ENCODE measurements around the gene KCNJ16.
"Not testable (repeated sequence)": the region's sequence is repeated elsewhere in the genome, so short reads cannot be mapped to it uniquely, and the experiment has no call there.

Gene KCNJ16

GRCh38 chr17:70074956-70075355 is at the start of gene KCNJ16:
Gene KCNJ16, plus strand, starts transcription at chr17:70075225. Its CDS starts 56,863 bp downstream, at chr17:70132088.
- DNase-seq (ENCODE audit: low read depth in 2 of 2): no peak

DNA sequence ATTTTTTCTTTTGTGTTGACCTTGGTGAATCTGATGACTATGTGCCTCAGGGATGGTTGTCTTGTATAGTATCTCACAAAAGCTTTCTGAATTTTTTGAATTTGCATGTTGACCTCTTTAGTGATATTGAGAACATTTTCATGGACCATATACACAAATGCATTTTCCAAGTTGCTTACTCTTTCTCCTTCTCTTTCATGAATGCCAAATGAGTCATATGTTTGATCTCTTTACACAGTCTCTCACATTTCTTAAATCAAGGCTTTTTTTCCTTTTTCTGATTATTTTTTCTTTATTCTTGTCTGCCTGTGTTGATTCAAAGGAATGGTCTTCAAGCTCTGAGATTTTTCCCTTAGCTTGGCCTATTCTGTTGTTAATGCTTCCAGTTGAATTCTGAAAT is 46.6 kb upstream of the KCNJ16 start:
- no peak for DNase-seq (ENCODE audit: low read depth in 2 of 2)

GRCh38 chr17:70028978-70029767 is 45.9 kb upstream of the KCNJ16 start:
- DNase-seq (ENCODE audit: low read depth in 2 of 2): no peak

DNA sequence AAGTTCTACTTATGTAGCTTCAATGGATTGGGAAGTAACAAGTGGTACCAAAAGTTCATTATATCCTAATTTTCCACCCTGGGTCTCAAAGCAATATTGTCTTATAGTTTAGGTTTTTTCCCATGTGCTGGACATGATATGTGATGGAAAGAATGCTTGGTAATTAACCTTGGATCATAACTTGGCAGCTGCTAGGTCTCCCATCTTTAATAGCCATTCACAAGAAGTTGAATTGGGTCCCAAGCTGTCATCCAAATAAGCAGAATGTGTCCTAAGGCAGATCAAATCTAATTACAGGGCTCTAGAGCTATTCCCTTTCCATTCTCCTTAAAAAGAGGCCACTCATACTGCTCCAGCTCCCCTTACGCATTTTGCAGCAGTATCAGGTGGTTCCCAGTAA is 44.7 kb upstream of the KCNJ16 start:
- no peak for DNase-seq (ENCODE audit: low read depth in 2 of 2)

DNA sequence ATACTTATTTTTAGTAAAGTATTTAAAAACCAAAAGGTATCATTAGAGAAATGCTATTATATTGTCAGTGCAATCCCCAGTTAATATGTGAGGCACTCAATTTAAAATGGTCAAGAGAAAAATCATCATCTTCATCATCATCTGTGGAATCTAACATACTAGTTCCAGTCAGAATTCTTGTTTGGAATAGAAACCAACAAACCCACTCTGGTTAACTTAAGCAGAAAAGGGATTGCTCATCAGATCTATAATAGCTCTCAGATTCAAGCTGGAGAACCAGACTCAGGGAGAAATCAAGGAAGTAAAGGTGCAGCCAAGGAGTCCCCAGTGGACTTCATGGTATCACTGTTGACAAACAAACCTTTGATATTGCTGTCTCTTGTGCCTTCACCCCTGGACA is 43.7 kb upstream of the KCNJ16 start:
- DNase-seq (ENCODE audit: low read depth in 2 of 2): no peak

- no peak for DNase-seq (ENCODE audit: low read depth in 2 of 2)
Measured at GRCh38 chr17:70033165-70033564, 41.9 kb upstream of the KCNJ16 start.

- DNase-seq (ENCODE audit: low read depth in 2 of 2): no peak
Measured at GRCh38 chr17:70034158-70034557, 40.9 kb upstream of the KCNJ16 start.

- DNase-seq (ENCODE audit: low read depth in 2 of 2): no peak
Measured at GRCh38 chr17:70037498-70037897, 37.5 kb upstream of the KCNJ16 start.

DNA sequence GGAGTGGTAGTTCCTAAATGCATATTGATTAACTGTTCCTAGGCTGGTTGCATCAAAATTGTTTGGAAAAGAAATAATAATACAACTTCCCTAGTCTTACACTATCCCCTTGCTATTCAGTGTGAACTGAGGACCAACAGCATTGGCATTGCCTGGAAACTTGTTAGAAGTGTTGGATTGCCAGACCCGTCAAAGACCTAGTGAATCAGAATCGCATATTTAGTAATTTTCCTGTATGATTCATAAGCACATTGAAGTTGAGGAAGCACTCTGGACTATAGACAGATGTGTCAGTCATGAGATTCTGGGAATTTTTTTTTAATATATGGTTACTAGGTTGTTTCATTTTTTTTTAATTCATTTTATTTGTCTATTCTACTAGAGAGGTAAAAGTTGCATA is 34.7 kb upstream of the KCNJ16 start:
- no peak for DNase-seq (ENCODE audit: low read depth in 2 of 2)

DNA sequence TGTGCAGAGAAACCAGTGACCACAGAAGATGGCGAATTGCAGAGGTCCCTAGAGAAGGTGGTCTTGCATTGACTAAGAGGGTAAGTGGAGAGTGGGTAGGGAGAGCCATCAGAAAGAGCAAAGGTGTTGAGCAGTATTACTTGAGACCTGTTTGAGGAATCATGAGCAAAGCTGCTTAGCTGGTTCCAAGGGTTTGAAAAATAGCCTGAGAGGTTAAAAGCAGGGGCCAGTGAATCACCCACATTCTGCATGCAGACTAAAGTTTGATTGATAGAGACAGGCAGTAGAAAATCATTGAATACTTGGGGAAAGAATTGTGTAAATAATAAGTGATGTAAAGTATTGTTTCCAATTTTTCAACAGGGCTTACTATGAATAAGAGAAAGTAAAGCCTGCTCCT is 34.0 kb upstream of the KCNJ16 start:
- DNase-seq (ENCODE audit: low read depth in 2 of 2): no peak

DNA sequence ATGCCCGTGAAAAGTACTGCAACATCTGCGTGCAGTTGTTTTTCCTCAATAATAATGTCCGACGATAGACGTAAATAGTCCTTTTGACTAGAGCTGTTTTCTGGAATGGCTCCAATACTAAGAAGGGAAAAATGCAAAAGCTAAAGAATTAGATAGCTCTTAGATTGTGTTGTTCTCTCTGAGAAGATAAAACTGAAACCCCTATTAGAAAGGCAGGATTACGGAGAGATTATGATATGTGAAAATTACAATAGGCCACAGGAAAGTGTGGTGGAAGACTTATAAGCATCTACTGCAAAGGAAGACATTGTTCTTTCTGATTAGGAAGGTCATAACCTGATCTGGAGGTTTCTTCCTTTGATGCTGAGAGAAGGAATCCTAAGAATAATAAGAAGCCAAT is 33.5 kb upstream of the KCNJ16 start:
- DNase-seq (ENCODE audit: low read depth in 2 of 2): no peak

GRCh38 chr17:70045780-70046179 is 29.2 kb upstream of the KCNJ16 start:
- not testable (repeated sequence) for DNase-seq (ENCODE audit: low read depth in 2 of 2)

- no peak for DNase-seq (ENCODE audit: low read depth in 2 of 2)
Measured at GRCh38 chr17:70047619-70048419, 27.2 kb upstream of the KCNJ16 start.

DNA sequence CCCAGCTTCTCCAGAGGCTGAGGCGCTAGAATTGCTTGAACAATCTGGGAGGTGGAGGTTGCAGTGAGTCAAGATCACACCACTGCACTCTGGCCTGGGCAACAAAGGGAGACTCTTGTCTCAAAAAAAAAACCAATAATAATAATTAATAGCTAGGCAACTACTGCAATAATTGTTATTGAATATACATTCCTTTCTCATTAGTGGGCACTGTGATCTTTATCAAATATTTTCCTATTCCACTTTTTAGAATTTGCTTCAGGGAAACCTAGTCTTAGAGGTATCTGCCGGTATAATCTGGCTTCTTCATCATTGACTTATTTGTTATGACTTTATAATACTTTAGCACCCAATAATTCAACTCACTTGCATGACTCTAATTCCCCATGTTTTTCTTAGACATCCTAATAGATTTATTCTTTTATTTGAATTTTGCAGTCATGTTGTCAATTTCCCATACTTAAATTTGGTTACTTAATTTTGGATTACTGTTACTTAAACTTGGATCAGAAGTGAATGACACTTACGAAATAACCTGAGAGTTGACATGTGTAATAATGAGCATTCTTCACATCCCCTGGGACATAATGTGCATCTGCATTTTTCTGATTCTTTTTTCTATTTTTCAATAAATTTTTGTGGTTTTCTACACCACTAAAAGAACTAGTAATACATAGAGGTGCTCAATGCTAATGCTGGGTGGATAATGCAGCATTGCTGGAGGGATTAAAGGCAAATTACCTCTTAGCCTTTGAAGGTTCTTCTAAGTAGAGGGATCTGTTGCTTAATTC is 25.0 kb upstream of the KCNJ16 start:
- no peak for DNase-seq (ENCODE audit: low read depth in 2 of 2)

DNA sequence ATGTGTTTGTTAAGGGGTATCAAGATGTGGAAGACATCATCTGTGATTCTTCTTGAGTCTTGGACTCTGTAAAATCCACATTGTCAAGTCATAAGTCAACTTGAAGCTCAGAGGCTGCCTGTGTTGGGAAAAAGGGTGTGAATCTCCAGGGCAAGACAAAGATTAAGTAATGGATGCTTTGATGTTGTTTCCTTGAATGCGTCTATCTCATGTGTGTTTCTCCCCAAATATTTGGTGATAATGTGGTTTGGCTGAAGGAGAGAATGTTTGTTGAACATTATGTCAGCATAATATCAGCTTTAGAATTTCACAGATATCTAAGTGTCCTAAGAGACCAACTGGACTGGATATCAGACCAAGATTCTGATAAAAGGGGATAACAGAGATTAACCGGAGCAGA is 24.1 kb upstream of the KCNJ16 start:
- no peak for DNase-seq (ENCODE audit: low read depth in 2 of 2)

DNA sequence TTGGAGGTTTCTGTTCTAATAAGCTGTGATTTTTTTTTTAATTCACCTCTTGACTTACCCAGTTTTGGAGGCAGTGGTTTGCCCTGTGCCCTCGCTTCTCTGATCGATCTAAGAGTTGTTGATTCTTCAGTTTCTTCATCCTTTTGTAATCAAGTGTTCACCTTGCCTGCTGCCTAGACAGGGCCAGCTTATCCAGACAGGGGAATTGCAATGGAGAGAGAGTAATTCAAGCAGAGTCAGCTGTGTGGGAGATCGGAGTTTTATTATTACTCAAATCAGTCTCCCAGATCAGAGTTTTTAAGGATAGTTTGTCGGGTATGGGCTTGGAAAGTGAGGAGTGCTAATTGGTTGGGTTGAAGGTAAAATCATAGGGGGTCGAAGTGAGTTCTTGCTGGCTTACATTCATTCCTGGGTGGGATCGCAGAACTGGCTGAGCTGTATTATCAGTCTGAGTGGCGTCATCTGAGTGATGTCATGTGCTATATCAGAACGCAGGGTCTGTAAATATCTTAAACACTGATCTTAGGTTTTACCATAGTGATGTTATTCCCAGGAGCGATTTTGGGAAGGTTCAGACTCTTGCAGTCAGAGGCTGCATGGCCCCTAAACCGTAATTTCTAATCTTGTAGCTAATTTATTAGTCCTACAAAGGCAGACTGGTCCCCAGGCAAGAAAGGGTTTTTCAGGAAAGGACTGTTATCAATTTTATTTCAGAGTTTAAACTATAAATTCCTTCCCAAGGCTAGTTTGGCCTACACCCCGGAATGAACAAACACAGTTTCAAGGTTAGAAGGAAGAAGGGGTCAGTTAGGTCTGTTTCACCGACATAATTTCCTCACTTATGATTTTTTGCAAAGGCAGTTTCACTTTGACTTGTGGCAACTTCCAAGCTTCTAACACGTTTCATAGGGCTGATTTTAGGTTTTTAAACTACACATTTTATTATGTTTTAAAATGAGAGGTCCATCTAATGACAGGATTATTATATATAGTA is 21.5 kb upstream of the KCNJ16 start:
- DNase-seq (ENCODE audit: low read depth in 2 of 2): no peak

GRCh38 chr17:70055000-70055399 is 20.0 kb upstream of the KCNJ16 start:
- DNase-seq (ENCODE audit: low read depth in 2 of 2): no peak

DNA sequence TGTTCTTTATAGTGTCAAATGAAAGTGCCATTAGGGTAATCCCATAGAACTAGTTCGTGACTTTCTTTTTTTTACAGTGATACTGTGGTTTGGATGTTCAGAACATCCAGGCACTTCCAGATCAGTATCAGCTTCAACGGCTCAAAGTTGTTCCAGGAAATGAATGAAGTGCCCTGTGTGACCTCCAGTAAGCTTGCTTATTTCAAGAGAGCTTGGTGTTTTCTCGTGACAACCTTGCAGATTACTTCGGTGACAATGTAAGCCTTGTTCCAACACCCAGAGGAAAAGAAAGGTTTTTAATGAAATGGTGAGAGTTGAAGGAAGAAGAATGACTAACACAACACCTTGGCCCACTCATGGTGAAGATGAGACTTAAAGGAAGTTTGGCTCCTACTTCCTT is 16.0 kb upstream of the KCNJ16 start:
- DNase-seq (ENCODE audit: low read depth in 2 of 2): no peak

DNA sequence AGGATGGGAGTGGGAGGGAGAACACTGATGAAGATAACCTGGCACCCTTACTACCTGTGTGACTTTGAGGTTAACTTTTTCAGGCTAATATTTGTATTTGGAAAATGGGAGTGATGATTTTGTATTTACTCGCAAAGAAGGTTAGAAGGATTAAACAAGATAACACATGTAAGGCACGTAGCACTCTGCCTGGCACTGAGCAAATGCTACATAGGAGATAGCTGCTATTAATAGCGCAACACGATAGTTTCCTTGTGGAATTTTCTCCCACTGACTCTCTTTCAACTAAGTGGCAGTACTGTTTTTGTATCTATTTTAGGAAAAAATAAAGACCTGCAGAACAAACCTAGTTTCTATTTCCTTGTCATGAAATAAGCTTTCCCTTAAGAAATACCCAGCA is 15.4 kb upstream of the KCNJ16 start:
- DNase-seq (ENCODE audit: low read depth in 2 of 2): no peak

- no peak for DNase-seq (ENCODE audit: low read depth in 2 of 2)
Measured at GRCh38 chr17:70060415-70060814, 14.6 kb upstream of the KCNJ16 start.

DNA sequence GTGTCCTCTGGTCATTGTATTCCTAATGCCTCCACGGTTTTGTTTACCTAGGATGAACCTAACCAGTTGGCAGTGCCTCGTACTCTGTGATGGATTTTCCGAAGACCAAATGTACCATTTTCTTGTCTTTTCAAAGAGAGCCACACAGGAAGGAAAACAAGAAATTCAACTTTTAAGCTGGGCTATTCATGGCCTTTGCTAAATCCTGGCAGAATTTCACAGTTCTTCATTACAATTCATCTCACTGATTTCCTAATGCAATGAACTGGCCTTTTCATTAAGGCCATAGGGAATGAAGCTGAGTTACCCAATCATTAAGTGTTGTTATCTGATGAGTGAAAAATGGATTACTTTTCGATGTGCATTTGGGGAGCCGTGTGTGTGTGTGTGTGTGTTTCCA is 7.9 kb upstream of the KCNJ16 start:
- DNase-seq (ENCODE audit: low read depth in 2 of 2): no peak
